Ureter (tissue), 1 donor: ENCODE data around the gene ENTR1. TPM values are rescaled to one million over a fixed set of nuclear protein-coding genes. Genes with fewer than 3 reads are reported as not detected.

Source experiments
- DNase-seq: peaks from one replicate; pipeline ENCODE4 v3.0.0-alpha.2; 2020; ENCODE audit warnings: low spot score
- total RNA-seq: library from RNA; stranded (reverse); gene quantifications from one replicate; pipeline ENCODE4 v1.2.4, GENCODE V29; 2023
- donor health status: DM: yes; HTN: yes; CAD: no.

The ENTR1 gene
- total RNA-seq: 50.1 TPM

GRCh38 chr9:136410500-136411287 lies at the start of gene ENTR1, which contains the start of gene PMPCA:
ENTR1 (minus strand) TSS chr9:136410614; CDS start chr9:136410397, 217 bp downstream.
PMPCA (plus strand) TSS chr9:136410658; CDS start chr9:136410669, 11 bp downstream.
- DNase-seq: peak; percentile 95

GRCh38 chr9:136459425-136459824 lies 49.0 kb upstream of the ENTR1 start:
- no peak for DNase-seq

- DNase-seq: no peak
Observed at GRCh38 chr9:136457326-136457725, 46.9 kb upstream of the ENTR1 start.

- no peak for DNase-seq
Observed at GRCh38 chr9:136456258-136456657, 45.8 kb upstream of the ENTR1 start.

GRCh38 chr9:136455043-136456002 lies 44.9 kb upstream of the ENTR1 start:
- no peak for DNase-seq

GRCh38 chr9:136454026-136454796 lies 43.8 kb upstream of the ENTR1 start:
- no peak for DNase-seq

GRCh38 chr9:136453326-136453725 lies 42.9 kb upstream of the ENTR1 start:
- DNase-seq: no peak

GRCh38 chr9:136451221-136451877 lies 40.9 kb upstream of the ENTR1 start:
- no peak for DNase-seq

- no peak for DNase-seq
Observed at GRCh38 chr9:136448655-136449054, 38.2 kb upstream of the ENTR1 start.

GRCh38 chr9:136447173-136447778 lies 36.9 kb upstream of the ENTR1 start:
- no peak for DNase-seq

- DNase-seq: no peak
Observed at GRCh38 chr9:136445799-136446198, 35.4 kb upstream of the ENTR1 start.

GRCh38 chr9:136444102-136444501 lies 33.7 kb upstream of the ENTR1 start:
- DNase-seq: no peak

GRCh38 chr9:136443687-136444086 lies 33.3 kb upstream of the ENTR1 start:
- no peak for DNase-seq

GRCh38 chr9:136443087-136443486 lies 32.7 kb upstream of the ENTR1 start:
- DNase-seq: no peak

GRCh38 chr9:136442265-136442664 lies 31.9 kb upstream of the ENTR1 start:
- DNase-seq: no peak

GRCh38 chr9:136441681-136442245 lies 31.3 kb upstream of the ENTR1 start:
- DNase-seq: no peak

GRCh38 chr9:136441191-136441680 lies 30.8 kb upstream of the ENTR1 start:
- no peak for DNase-seq

GRCh38 chr9:136439481-136440408 lies 29.3 kb upstream of the ENTR1 start, which contains the start of gene INPP5E:
INPP5E (minus strand) TSS chr9:136439845; CDS start chr9:136439419, 426 bp downstream.
- DNase-seq: peak; percentile 66
